ENCODE measurements around the gene DPH3. TPM values are rescaled to one million over a fixed set of nuclear protein-coding genes. Genes with fewer than 3 reads are reported as not detected.

DPH3 gene
- total RNA-seq, 1 donor, result 21.4 TPM

GRCh38 chr3:16262174-16262573 lies 2.6 kb downstream of the DPH3 start:
- no peak overlapping the region for H3K4me2 ChIP-seq (ENCODE audit: insufficient read depth, low read length)
- TF ChIP-seq CTCF (IDR thresholded peaks at IDR 0.05; ENCODE audit: extremely low read depth, low read depth, low read length), result no peak
- no peaks in the 10 kb centered on the region for H4K20me1 ChIP-seq (ENCODE audit: insufficient read depth, low read length)
- H3K4me1 ChIP-seq (ENCODE audit: insufficient read depth, low read length), result peaks cover 29% of the 10 kb centered on the region
- H3K27me3 ChIP-seq (ENCODE audit: insufficient read depth, low read length), result no peaks in the 10 kb centered on the region
- no peak overlapping the region for H3K27ac ChIP-seq (ENCODE audit: low read depth, low read length)
- H2AFZ ChIP-seq (ENCODE audit: low read length), result no peak overlapping the region
- no peak for DNase-seq (ENCODE audit: insufficient read length, low spot score, missing footprints)
- H3K4me3 ChIP-seq (ENCODE audit: insufficient read depth, low read length), result no peak overlapping the region
- H3K9me3 ChIP-seq (ENCODE audit: low read depth, low read length), result no peaks in the 10 kb centered on the region
- H3K36me3 ChIP-seq (ENCODE audit: insufficient read depth, low read length), result peaks cover 24% of the 10 kb centered on the region
- H3K79me2 ChIP-seq (ENCODE audit: insufficient read depth, low read length), result peaks cover 63% of the 10 kb centered on the region

DNA sequence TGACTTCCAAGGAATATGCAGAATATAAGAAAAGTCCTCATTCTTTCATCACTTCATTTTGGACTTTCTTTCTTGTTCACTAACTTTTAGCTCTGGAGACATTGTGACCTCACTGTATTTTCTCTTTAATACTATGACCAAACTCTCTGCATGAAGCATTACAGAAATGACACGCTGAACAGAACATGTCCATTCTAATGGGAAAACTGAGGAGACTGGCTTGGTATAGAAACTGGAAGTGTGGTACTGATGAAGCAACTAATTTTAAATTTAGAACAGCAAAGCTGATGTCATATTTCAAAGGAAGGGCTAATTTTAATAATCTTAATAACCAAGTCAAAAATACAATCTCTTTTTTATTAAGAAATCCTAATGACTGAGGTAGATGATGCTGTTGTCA lies 4.7 kb downstream of the DPH3 start:
- H3K4me1 ChIP-seq (ENCODE audit: insufficient read depth, low read length), result peaks cover 15% of the 10 kb centered on the region
- no peak overlapping the region for H2AFZ ChIP-seq (ENCODE audit: low read length)
- H3K4me2 ChIP-seq (ENCODE audit: insufficient read depth, low read length), result no peak overlapping the region
- no peak overlapping the region for H3K27ac ChIP-seq (ENCODE audit: low read depth, low read length)
- peaks cover 24% of the 10 kb centered on the region for H3K36me3 ChIP-seq (ENCODE audit: insufficient read depth, low read length)
- H4K20me1 ChIP-seq (ENCODE audit: insufficient read depth, low read length), result no peaks in the 10 kb centered on the region
- H3K9me3 ChIP-seq (ENCODE audit: low read depth, low read length), result no peaks in the 10 kb centered on the region
- DNase-seq (ENCODE audit: insufficient read length, low spot score, missing footprints), result no peak
- H3K27me3 ChIP-seq (ENCODE audit: insufficient read depth, low read length), result no peaks in the 10 kb centered on the region
- TF ChIP-seq CTCF (IDR thresholded peaks at IDR 0.05; ENCODE audit: extremely low read depth, low read depth, low read length), result no peak
- no peak overlapping the region for H3K4me3 ChIP-seq (ENCODE audit: insufficient read depth, low read length)
- H3K79me2 ChIP-seq (ENCODE audit: insufficient read depth, low read length), result peaks cover 42% of the 10 kb centered on the region

- no peaks in the 10 kb centered on the region for H3K27me3 ChIP-seq (ENCODE audit: insufficient read depth, low read length)
- TF ChIP-seq CTCF (IDR thresholded peaks at IDR 0.05; ENCODE audit: extremely low read depth, low read depth, low read length), result no peak
Observed at GRCh38 chr3:16258866-16259265, 5.9 kb downstream of the DPH3 start.

GRCh38 chr3:16258177-16258576 lies 6.6 kb downstream of the DPH3 start:
- Histone ChIP-seq H3K4me3 (ENCODE audit: insufficient read depth, low read length) (no peak overlapping the region), H2AFZ (ENCODE audit: low read length) (no peak overlapping the region), H3K4me1 (ENCODE audit: insufficient read depth, low read length) (peaks cover 8% of the 10 kb centered on the region), H3K36me3 (ENCODE audit: insufficient read depth, low read length) (peaks cover 24% of the 10 kb centered on the region), H3K27ac (ENCODE audit: low read depth, low read length) (no peak overlapping the region), H3K9me3 (ENCODE audit: low read depth, low read length) (no peaks in the 10 kb centered on the region), H3K27me3 (ENCODE audit: insufficient read depth, low read length) (no peaks in the 10 kb centered on the region), H4K20me1 (ENCODE audit: insufficient read depth, low read length) (no peaks in the 10 kb centered on the region), H3K79me2 (ENCODE audit: insufficient read depth, low read length) (peaks cover 27% of the 10 kb centered on the region), H3K4me2 (ENCODE audit: insufficient read depth, low read length) (no peak overlapping the region)
- DNase-seq (ENCODE audit: insufficient read length, low spot score, missing footprints), result no peak
- TF ChIP-seq CTCF (IDR thresholded peaks at IDR 0.05; ENCODE audit: extremely low read depth, low read depth, low read length), result no peak

More at GRCh38 chr3:16258866-16259265, 5.9 kb downstream of the DPH3 start:
- no peak overlapping the region for H3K27ac ChIP-seq (ENCODE audit: low read depth, low read length)
- no peak overlapping the region for H3K4me2 ChIP-seq (ENCODE audit: insufficient read depth, low read length)
- no peaks in the 10 kb centered on the region for H4K20me1 ChIP-seq (ENCODE audit: insufficient read depth, low read length)
- no peak overlapping the region for H3K4me3 ChIP-seq (ENCODE audit: insufficient read depth, low read length)
- peaks cover 33% of the 10 kb centered on the region for H3K79me2 ChIP-seq (ENCODE audit: insufficient read depth, low read length)
- H3K36me3 ChIP-seq (ENCODE audit: insufficient read depth, low read length), result peaks cover 24% of the 10 kb centered on the region
- DNase-seq (ENCODE audit: insufficient read length, low spot score, missing footprints), result no peak
- no peak overlapping the region for H2AFZ ChIP-seq (ENCODE audit: low read length)
- no peaks in the 10 kb centered on the region for H3K9me3 ChIP-seq (ENCODE audit: low read depth, low read length)
- H3K4me1 ChIP-seq (ENCODE audit: insufficient read depth, low read length), result peaks cover 11% of the 10 kb centered on the region
